Measurements from ENCODE around the gene TMEM151B.
A peak's percentile ranks its signal among the peaks of the same experiment; 100 is the strongest.
"Not testable (repeated sequence)": the region's sequence is repeated elsewhere in the genome, so short reads cannot be mapped to it uniquely, and the experiment has no call there.

The TMEM151B gene

GRCh38 chr6:44333942-44334341 lies 63.7 kb downstream of the TMEM151B start:
- no peak for DNase-seq (ENCODE audit: low read depth)

- no peak for DNase-seq (ENCODE audit: low read depth)
Observed at GRCh38 chr6:44335631-44336030, 65.4 kb downstream of the TMEM151B start.

GRCh38 chr6:44338228-44339122 lies 68.2 kb downstream of the TMEM151B start:
- peak; percentile 36 for DNase-seq (ENCODE audit: low read depth)

GRCh38 chr6:44339301-44339700 lies 69.1 kb downstream of the TMEM151B start:
- DNase-seq (ENCODE audit: low read depth): no peak

- DNase-seq (ENCODE audit: low read depth): peak; percentile 22
Observed at GRCh38 chr6:44339763-44340625, 69.7 kb downstream of the TMEM151B start.

GRCh38 chr6:44341095-44341890 lies 71.0 kb downstream of the TMEM151B start:
- DNase-seq (ENCODE audit: low read depth): no peak

GRCh38 chr6:44342052-44342451 lies 71.8 kb downstream of the TMEM151B start:
- no peak for DNase-seq (ENCODE audit: low read depth)

GRCh38 chr6:44342489-44342888 lies 72.2 kb downstream of the TMEM151B start, which contains the start of gene SPATS1:
Gene SPATS1 (plus strand): TSS chr6:44342650. CDS start chr6:44343096, 446 bp downstream.
- DNase-seq (ENCODE audit: low read depth): no peak

GRCh38 chr6:44346818-44347217 lies 76.6 kb downstream of the TMEM151B start:
- DNase-seq (ENCODE audit: low read depth): not testable (repeated sequence)

- DNase-seq (ENCODE audit: low read depth): no peak
Observed at GRCh38 chr6:44349904-44350649, 79.8 kb downstream of the TMEM151B start.

- not testable (repeated sequence) for DNase-seq (ENCODE audit: low read depth)
Observed at GRCh38 chr6:44350650-44350994, 80.4 kb downstream of the TMEM151B start.

- no peak for DNase-seq (ENCODE audit: low read depth)
Observed at GRCh38 chr6:44352259-44352658, 82.0 kb downstream of the TMEM151B start.

- DNase-seq (ENCODE audit: low read depth): no peak
Observed at GRCh38 chr6:44353336-44353735, 83.1 kb downstream of the TMEM151B start.

- DNase-seq (ENCODE audit: low read depth): no peak
Observed at GRCh38 chr6:44355640-44356039, 85.4 kb downstream of the TMEM151B start.

- no peak for DNase-seq (ENCODE audit: low read depth)
Observed at GRCh38 chr6:44356487-44356886, 86.2 kb downstream of the TMEM151B start.

Measured in stromal cell of bone marrow (primary cell).